Activated T-cell treated with anti-CD3 and anti-CD28 coated beads for 1 hour (primary cell): ENCODE data around the gene KLHDC7B.
A peak's percentile ranks its signal among the peaks of the same experiment; 100 is the strongest.

Experiments
- DNase-seq: peaks from one replicate; pipeline ENCODE4 v3.0.0-alpha.2; 2020; ENCODE audit warnings: low read depth

KLHDC7B gene

DNA sequence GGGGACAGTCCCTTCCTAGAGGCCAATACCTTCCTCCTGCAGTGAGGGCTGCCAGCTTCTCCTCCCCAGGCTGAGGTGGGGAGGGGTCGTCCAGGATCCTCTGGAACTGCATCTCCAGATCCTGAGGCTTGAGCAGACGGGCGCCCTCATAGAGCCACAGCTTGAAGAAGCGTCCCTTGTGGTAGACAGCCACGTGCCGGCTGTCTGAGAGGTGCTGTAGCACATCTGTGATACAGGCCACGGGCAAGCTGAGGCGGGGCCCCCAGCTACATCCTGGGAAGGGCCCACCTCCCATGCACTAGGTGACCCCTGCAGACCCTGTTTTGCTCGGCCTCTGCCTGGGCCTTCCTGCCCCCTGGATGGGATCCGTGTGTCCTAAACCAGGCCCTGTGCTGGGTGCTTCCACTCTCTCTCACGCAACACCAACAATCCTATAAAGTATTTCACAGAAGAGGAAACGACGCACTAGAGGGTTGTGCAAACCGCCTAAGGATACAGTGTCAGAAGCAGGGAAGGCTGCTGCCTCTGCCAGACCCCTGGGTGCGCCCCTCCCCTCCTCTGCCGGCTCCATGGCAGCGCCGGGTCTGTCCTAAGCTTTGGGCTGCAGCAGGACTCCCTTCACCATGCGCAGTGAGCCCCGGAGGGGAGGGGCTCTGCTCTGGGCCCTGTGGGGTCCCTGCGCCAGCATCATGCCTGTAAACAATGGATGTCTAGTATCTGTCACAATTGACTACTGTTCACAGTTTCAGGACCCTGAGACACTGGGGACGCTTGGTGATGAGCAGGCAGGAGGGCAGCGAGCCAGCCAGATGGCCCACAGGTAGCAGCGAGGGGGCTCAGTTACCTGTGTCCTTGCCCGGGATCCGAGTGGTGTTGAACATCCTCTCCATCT is 28.0 kb downstream of the KLHDC7B start:
- no peak for DNase-seq

- no peak for DNase-seq
These were observed 28.7 kb downstream of the KLHDC7B start for GRCh38 chr22:50574383-50574755.

GRCh38 chr22:50575426-50575941 is 29.8 kb downstream of the KLHDC7B start:
- no peak for DNase-seq

GRCh38 chr22:50576070-50576469 is 30.4 kb downstream of the KLHDC7B start:
- no peak for DNase-seq

DNA sequence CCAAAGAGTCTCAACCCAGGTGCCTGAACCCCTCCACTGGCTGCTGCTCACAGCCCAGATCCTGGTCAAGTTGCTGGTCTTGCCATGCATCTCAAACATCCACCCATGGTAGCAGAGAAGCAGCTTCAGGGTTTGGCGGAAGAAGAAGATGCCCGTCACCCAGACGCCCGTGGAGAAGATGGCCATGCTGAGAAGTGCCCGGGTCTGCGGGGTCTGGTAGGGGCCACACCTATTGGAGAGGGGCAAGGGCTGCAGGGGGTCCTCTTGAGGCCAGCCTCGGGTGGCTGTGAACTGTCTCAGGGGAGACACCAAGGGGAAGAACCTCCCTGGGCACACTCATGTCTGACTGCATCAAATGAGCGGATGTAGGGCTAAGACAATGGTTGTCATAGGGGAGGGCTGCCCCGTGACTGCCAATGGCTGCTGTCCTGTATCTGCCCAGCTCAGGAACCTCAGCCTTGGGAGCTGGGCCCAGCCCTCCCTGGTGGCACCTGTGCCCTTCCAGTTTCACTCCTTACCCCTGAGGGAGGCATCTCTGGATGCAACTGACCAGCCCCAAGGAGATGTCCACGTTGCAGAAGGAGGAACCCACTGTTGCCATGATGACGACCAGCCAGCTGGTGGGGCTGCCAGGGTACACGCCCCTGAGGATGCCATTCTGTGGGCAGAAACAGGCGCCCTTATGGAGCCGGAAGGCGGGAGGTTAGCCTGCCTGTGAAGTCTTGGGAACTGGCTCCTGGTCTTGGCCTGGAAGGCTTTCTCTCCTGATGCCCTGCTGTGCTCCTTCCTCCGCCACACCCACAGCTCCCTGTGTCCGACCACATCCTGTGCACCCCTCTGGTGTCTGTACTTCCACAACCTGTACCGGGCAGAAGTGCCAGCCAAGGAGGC is 31.4 kb downstream of the KLHDC7B start:
- no peak for DNase-seq

DNA sequence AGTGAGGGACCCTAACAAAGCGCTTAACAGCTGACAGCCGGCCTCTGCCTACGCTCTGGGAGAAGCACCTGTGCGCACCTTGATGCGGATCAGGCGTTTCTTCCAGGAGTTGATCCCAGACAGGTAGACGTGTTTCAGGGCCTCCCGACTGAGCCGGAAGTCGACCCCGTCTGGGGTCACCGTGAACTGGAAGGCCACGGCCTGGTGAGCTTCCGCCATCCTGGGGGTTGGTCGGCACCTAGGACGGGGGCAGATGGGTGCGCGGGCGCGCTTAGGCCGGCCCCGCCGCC is 31.9 kb downstream of the KLHDC7B start:
- DNase-seq, result no peak

DNA sequence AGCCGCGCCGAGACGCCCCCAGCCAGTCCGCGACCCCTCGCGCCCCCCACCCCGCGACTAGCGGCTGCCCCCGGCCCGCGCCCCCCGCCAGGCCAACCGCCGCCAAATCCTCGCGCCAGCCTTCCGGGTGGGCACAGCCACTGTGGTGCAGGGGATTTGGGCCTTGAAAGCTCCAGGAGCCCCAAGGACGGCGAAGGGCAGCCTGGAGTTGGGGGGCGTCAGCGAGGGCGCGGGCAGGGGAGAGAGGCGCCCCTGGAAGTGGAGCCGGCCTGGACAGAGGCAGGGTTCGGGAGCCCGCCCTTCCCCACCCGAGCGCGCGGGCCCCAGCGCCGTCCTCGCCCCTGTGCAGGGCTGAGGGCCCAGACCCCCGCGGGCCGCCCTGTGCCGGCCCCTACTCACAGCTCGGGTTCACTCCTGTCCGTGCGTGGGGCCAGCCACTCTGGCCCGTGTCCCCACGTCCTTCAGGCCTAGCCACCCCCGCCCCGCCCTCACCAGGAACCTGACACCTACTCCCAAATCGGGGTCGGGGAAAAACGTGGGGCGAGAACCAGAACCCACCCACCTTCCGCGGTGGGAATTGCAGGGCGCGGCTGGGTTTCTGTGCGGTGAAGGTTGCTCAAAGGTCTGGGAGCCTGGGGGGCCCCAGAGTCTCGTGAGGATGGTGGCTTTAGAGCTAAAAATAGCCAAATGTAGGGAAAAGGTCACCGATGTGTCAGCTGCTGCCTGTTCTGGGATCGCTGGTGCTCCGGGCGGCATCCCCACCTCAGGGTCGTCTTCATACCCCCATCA is 32.5 kb downstream of the KLHDC7B start, which contains the start of gene CPT1B:
Gene CPT1B, minus strand, starts transcription at position 441 of the 789 bp plus-strand sequence. CDS start 512 bp downstream, outside the sequence.
- no peak for DNase-seq

GRCh38 chr22:50578776-50579310 is 33.1 kb downstream of the KLHDC7B start:
- no peak for DNase-seq

- DNase-seq, result no peak
These were observed 34.1 kb downstream of the KLHDC7B start for GRCh38 chr22:50579752-50580151.

- no peak for DNase-seq
These were observed 35.6 kb downstream of the KLHDC7B start for GRCh38 chr22:50581031-50581949.

DNA sequence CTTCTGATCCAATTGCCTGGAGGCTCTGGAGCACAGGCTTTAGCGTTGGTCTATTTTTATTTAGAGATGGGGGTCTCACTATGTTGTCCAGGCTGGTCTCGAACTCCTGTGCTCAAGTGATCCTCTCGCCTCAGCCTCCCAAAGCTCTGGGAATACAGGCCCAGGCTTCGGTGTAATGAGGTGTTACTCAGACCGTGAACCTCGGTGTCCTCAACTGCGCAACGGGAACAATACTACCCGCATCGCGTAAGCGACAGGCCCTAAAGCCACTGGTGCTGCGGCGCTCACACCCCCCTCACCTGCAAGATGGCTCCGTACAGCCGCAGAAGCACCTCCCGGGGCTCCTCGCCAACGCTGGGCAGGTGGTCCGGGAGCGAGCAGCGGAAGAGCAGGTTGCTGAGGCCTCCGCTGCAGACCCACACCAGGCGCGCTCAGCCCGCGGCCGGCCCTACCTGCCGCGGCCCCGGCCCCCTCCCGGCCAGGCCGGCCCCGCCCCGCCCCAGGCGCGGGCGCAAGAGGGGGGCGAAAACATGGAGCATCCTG is 36.3 kb downstream of the KLHDC7B start:
- DNase-seq, result peak; percentile 22

GRCh38 chr22:50582493-50583293 is 37.0 kb downstream of the KLHDC7B start, which contains the start of gene CHKB:
Gene CHKB (minus strand): TSS chr22:50582849. CDS start chr22:50582781, 68 bp downstream.
- DNase-seq, result peak; percentile 97

DNA sequence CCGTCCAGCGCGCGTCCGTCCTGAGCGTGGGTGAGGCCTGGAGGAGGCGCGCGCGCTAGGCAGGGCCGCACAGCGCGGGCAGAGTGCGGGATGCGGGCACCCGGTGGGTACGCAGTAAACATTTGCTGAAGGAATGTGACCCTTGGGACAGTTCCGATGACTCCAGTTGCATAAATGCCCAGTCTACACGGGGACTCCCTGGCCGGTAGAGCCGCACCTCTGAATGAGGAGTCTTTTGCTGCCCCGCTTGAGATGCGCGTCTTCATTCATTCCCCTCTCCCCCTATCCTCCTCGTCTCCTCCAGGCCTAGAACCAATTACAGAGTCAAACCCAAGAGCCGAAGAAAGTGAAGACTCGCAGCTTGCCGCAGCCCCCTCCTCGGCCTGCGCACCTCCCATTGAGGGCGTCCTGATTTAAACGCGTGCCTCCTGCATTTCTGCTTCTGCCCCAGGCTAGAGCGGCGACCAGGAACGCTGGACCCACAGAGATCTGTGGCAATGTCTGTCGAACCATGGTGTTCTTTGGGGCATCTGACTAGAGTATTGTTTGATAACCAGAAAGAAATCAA is 37.7 kb downstream of the KLHDC7B start:
- no peak for DNase-seq

DNA sequence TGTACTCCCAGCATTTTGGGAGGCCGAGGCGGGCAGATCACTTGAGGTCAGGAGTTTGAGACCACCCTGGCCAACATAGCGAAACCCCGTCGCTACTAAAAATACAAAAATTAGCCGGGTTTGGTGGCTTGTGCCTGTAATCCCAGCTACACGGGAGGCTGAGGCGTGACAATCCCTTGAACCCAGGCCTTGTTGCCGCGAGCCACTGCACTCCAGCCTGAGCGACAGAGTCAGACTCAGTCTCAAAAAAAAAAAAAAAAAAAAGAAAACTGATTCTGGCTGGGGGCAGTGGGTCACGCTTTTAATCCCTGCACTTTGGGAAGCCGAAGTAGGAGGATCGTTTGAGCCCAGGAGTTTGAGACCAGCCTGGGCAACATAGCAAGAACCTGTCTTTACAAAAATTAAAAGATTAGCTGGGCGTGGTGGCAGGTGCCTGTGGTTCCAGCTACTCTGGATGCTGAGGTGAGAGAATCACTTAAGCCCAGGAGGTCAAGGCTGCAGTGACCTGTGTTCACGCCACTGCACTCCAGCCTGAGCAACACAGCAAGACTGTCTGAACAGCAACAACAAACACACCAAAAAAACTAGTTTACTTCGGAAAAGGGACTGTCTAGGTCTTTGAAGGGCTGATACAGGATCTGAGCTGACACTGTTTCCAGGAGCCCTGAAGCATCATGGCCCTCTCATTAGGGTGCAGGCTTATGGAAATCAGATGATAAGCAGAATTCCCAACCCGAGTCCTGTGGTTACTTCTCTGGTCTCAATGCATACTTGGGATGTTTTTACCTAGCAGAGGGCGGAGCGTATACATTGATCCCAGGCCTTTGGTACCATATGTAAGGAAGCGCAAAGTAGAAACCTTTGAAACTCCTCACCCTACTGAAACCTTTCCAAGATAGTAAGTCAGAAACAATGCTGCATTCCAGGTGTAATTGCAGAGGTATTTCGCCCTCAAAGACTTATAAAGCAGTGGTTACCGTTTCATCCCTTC is 38.7 kb downstream of the KLHDC7B start:
- no peak for DNase-seq

DNA sequence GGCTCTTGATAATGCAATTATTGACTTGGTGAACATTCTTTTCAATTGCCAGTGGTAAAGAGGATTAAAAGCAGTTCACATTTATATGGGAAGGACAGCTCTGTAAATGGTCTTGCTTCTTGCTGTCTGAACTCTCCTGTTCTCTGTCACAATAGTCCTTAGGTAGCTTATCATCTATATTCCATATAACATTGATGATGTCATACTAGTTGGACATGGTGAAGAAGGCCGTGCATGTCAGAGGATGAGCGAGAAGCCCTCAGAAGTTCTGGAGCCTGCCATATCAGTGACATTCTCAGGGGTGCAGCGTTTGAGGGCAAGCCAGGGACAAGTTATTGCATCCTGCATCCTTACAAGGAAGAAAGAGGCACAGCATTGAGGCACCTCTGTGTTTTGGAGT is 39.5 kb downstream of the KLHDC7B start:
- DNase-seq, result no peak

DNA sequence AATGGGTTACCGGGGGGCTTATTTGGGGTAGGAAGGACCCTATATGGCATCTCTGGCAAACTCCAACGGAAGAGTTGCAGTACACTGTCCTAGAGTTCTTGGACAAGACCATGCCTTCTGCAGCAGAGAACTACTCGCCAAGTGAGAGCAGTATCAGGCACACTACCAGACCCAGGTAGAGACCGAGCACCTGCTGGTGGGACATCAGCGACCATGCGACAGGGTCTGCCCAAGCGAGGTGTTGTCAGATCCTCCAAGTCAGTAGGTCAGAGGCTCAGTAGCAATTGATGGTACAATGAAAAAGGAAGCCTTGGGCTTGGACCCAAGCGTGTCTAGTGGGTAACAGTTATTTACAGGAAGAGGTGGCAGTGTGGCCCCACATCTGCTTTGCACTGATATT is 40.1 kb downstream of the KLHDC7B start:
- DNase-seq, result no peak

DNA sequence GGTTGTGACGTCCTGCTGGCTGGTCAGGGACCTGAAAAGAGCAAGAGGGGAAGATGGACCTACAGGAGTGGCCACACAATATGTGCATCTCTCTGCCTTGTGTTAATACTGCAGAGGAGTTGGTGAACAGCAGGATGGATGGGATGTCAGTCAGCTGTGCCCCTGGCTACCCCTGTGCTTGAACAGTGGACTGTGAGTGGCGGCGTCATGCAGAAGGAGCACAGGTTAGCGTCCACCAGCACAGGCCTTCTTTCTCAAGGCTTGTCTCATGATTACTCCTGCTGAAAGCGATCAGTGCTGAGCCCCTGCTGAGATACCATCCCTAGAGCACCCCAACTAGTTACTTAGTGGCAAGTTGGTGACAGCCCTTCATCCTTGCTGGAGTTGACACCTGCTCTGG is 40.7 kb downstream of the KLHDC7B start:
- DNase-seq, result no peak

GRCh38 chr22:50587407-50587806 is 41.7 kb downstream of the KLHDC7B start:
- DNase-seq, result no peak
